ENCODE data around the gene PGA3.
"Not testable (repeated sequence)": the region's sequence is repeated elsewhere in the genome, so short reads cannot be mapped to it uniquely, and the experiment has no call there.

PGA3 gene

DNA sequence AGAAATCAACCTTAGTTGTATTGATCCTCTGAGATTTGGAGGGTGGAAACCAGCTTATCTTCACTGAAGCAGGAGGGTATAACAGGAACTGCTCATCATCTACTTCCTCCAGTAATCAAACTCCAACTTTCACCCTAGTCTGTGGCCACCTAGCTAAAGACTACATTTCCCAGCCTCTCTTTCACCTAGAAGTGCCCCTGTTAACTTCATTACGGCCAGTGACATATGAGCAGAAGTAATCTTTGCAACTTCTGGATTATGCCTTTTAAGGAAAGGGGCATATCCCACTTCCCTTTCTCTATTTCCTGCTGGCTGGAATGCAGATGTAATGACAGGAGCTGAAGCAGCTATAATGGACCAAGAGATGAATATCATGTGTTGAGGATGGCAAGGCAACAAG lies 34.5 kb upstream of the PGA3 start:
- DNase-seq (ENCODE audit: extremely low spot score, insufficient read length, low read depth) = no peak

DNA sequence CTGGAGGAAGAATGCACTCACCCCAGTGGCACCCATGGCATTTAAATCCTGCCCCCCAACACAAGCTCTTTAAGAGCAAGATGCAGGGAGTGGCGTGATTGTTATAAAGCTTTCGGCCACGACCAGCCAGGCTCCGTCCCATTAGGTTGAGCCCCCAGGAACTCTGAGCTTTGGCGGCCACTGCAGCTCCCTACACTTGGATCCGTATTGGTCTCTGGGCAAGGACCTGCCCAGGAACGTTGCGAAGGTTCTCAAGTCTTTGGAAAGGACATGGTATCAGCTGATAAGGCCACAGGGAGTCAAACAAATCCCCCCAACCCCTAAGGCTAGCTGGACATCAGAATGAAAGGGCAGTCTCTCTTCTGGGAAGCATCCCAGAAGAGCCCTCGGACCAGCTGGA lies 32.7 kb upstream of the PGA3 start:
- no peak for DNase-seq (ENCODE audit: extremely low spot score, insufficient read length, low read depth)
- FAIRE-seq = no peak

More for the DNA sequence above, 34.5 kb upstream of the PGA3 start:
- no peak for FAIRE-seq

DNA sequence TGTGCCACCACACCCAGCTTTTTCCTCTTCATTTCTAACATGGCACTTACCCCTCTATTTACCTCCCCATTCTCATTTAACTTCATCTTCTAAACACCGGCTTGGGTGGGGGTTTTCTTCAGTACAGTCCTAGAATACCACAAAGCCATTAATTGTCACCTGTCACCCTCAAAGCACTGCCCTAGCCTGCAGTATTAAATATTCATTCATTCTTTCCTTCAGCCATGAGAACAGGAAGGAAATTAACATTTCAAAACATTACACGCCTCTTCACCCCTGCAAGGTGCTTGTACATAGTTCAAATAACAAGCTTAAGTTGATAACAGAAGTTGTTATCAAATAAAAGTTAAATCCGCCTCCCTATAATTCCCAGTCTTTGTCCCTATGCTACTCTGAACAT lies 31.4 kb upstream of the PGA3 start:
- DNase-seq (ENCODE audit: extremely low spot score, insufficient read length, low read depth) (no peak), FAIRE-seq (no peak)

DNA sequence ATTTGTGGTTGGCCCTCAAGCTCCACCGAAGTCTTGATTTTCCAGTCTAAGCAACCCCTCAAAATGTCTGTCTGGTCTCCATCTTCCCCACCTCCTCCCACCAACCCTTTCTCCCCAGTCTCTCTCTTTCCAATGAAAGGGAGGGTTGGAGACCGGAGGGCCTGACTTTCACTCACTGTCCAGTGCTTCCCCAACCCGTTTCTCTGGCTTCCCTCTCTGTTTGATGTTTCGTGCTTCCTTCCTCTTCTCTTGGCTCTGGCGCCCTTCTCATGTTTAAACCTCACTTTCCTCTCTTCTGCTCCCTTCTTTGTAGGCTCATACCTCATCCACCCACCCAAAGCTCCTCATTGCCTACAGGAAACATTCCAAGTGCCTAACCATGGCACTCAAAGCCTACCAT lies 31.0 kb upstream of the PGA3 start:
- no peak for FAIRE-seq
- DNase-seq (ENCODE audit: extremely low spot score, insufficient read length, low read depth) = no peak

DNA sequence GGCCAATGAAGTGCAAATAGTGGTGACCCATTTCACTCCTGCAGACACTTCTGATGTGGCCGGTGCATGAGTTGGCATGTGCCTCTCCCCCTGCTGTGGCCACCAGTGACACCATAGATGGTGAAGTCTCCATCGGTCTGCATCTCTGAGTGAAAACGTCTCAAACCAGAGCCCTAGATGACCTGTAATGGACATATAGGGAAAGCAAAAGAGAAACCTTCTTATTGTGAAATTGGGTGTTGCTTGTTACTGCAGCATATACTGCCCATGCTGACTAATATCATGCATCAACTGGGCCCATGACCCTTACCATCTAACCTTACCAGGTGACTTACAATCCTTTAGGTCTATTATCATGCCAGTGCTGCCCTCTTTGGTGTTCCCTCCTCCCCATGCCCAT lies 30.4 kb upstream of the PGA3 start:
- DNase-seq (ENCODE audit: extremely low spot score, insufficient read length, low read depth) (no peak), FAIRE-seq (no peak)

DNA sequence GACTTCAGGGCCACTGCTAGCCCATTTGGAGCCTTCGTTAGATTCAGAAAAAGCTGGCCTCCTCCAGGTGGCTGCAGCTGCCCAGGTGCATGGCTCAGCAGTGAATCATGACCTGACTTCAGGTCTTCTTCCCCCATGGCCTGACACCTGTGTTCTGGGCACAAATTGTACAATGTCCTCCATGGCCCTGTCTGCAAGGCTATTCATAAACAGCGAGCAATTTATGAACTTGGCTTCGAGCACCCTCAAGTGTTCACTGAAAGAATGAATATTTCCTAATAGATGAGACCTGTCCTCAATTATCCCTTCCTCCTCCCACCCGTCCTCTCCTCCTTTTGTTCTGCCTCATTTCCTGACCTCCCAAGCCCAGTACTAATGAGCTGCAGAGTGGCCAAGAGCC lies 29.9 kb upstream of the PGA3 start:
- no peak for FAIRE-seq
- no peak for DNase-seq (ENCODE audit: extremely low spot score, insufficient read length, low read depth)

DNA sequence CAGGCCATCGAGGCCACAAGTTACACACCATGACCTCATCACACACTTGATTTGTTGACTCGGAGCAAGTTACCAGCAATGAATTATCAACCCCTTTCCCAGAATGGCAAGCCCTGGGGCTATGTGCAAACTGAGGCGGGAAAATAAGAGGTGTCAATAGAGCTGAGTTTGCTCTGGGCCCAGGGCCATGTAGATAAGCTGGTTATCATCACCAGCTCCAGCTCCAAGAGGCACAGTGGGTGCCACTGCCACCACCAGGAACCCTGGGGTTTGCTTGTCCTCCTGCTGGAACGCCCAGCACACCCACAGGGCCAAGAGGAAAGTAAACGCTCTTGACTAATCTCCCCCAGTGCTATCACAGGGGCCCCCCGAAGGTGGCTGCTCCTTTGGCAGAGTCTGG lies 29.0 kb upstream of the PGA3 start:
- no peak for FAIRE-seq
- no peak for DNase-seq (ENCODE audit: extremely low spot score, insufficient read length, low read depth)

DNA sequence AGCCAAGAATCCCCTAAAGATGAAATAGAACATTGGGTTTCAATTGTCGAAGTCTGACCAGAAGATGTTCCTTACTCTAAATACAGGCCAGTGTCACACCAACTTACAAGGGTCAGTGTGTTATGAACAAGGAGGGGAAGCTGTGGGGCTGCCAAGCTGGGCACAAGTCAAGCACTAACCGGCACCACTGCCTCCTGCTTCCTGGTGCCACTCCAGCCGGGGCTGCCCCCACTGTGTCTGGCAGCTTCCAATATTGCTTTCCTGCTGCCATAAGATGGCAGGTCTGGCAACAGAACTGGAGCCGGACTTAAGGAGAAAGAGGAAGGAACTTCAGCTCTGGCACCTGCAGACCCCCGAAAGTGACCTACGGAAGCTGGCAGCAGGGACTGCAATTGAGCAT lies 28.4 kb upstream of the PGA3 start:
- DNase-seq (ENCODE audit: extremely low spot score, insufficient read length, low read depth) = no peak
- no peak for FAIRE-seq

DNA sequence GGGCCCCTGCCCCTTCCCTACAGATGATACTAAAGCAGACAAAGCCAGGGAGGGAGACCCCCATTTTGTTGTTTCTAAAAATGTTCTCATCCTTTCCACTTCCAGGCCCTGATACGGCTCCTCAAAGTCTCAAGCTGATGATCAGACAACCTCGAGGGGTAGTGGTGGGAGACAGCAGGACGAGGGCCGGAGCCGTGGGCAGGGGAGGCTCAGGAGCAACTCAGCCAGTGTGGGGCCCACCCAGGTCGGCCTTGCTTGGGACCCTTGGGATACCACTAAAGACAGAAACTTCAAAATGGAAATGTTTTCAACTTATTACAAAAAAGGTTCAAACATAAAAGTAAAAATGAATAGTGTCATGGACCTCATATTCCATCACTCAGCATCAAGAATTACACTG lies 26.9 kb upstream of the PGA3 start:
- FAIRE-seq (no peak), DNase-seq (ENCODE audit: extremely low spot score, insufficient read length, low read depth) (no peak)

DNA sequence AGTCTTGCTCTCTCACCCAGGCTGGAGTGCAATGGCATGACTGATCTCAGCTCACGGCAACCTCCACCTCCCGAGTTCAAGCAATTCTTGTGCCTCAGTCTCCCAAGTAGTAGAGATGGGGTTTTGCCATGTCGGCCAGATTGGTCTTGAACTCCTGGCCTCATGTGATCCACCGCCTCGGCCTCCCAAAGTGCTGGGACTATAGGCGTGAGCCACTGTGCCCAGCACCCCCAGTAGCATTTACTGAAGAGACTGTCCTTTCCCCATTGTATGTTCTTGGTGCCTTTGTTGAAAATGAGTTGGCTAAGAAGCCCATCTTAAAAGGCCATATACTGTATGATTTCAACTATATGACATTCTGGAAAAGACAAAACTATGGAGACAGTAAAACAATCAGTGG lies 23.1 kb upstream of the PGA3 start:
- not testable (repeated sequence) for FAIRE-seq

DNA sequence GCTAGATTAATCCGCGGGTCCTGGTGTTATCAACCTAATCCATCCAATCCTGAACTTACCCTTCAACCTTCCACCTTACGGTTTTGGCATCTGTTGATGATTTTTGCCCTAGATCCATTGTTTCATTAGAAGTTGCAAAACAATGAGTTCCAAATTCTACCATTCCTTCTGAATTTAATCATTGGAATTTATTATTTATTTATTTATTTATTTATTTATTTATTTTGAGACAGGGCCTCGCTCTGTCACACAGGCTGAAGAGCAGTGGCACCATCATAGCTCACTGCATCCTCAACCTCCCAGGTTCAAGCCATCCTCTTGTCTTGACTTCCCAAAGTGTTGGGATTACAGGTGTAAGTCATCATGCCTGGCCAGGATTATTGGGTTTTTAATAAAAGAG lies 21.8 kb upstream of the PGA3 start:
- no peak for FAIRE-seq

More for the DNA sequence above, 23.1 kb upstream of the PGA3 start:
- DNase-seq (ENCODE audit: extremely low spot score, insufficient read length, low read depth) = not testable (repeated sequence)

DNA sequence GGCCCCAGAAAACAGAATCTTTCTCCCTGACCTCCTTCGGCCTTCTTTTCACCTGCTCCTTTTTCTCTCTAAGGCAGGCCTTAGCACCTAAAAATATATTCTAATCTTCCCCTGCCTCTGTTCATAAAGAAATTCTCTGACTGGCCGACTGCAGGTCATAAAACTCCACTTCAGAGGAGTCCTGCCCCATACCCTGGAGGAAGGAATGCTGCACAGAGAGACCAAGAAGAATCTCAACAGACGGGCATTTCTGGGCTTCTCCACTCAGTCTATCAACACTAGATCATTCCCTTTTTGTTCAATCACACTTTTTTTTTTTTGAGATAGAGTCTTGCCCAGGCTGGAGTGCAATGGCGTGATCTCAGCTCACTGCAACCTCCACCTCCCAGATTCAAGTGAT lies 19.7 kb upstream of the PGA3 start:
- FAIRE-seq (no peak), DNase-seq (ENCODE audit: extremely low spot score, insufficient read length, low read depth) (no peak)

More for the DNA sequence above, 21.8 kb upstream of the PGA3 start:
- no peak for DNase-seq (ENCODE audit: extremely low spot score, insufficient read length, low read depth)

DNA sequence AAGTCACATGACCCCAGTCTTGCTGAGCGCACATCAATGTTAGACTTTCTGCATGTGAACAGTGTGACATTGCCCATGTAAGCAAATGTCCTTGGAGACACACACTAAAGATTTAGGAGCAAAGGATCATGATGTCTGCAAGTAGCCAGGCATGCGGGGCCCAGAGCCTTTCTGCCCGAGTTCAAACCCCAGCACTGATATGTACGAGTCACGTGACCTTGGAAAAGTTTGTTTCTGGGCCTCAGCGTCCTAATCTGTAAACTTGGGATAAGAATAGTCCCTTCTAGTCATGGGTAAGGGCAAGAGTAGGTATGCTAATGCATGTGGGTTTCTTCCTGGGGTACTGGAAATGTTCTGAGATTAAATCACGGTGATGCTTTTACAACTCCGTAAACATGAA lies 16.8 kb upstream of the PGA3 start:
- FAIRE-seq (no peak), DNase-seq (ENCODE audit: extremely low spot score, insufficient read length, low read depth) (no peak)

DNA sequence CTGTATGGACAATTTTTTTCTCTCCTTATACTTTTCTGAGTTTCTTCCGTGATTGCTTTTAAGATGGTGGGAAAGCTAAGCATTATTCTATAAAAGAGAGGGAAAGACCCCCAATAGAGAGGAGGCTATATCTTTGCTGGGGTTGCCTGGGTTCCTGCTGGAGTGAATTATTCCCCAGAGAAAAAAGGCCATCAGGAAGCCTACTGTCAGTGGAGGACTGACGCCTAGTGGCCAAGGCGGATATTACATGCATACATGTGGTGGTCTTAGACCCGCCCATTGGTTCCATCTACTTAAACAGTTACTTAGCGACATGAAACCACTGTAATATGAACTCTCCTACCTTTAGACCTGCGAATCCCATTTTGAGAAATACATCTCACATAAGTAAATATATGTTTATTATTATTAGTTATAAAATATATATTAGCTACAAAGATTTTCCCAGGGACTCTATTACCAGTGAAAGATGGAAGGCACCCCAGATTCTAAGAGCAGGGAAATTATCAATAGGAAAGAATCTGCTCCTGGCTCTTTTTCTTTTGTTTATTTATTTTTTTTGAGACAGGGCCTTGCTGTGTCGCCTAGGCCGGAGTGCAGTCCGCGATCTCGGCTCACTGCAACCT lies 15.7 kb upstream of the PGA3 start:
- FAIRE-seq (peak; percentile 77), DNase-seq (ENCODE audit: extremely low spot score, insufficient read length, low read depth) (peak; percentile 56)

DNA sequence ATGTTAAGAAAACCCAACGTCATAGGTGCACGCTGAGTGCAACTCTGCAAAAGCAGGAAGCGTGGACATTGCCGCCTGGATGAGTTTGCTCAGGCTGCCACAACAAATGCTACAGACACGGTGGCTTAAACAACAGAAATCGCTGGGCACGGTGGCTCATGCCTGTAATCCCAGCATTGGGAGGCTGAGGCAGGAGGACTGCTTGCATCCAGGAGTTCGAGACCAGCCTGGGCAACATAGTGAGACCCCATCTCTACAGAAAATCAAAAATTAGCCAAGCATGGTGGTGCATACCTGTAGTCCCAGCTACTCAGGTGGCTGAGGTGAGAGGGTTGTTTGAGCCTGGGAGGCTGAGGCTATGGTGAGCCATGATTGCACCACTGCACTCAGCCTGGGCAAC lies 13.4 kb upstream of the PGA3 start:
- DNase-seq (ENCODE audit: extremely low spot score, insufficient read length, low read depth) (no peak), FAIRE-seq (no peak)

DNA sequence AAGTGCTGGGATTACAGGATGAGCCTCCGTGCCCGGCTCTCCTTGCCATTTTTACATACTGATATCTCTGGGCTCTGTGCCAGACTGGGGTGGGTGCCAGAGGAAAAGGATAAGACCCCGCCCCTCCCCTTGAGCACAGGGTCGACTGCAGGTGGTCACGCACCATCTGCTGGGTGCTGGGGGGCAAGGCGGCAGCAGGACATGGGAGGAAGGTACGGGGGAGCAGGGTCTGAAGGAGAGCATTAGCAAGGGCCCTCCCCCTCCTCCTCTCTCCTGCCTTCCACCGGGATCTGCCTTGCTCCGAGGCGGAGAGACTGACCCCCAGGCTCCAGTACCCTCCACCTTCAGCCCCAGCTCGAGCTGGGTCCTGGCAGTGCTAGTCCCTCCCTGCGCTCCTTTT lies 9.7 kb upstream of the PGA3 start:
- DNase-seq (ENCODE audit: extremely low spot score, insufficient read length, low read depth) (no peak), FAIRE-seq (no peak)

DNA sequence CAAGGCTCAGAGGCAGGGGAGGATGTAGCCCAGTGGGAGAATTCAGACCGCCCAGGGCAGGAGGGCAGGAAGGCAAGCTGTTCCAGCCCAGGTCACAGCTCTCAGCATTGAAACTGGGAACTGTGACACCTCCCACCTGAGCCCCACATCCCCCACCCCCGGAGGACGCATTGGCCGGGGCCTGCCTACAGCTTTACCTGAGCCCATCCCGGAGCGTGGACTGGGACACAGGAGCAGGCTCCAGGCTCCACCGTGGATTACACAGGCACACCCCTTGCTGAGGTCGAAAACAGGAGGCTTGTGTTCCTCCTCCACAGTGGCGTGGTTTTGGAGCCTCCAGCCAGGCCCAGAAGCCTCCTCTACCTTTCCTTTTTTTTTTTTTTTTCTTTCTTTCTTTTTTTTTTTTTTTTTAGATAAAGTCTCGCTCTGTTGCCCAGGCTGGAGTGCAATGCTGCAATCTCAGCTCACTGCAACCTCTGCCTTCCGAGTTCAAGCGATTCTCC lies 9.1 kb upstream of the PGA3 start:
- DNase-seq (ENCODE audit: extremely low spot score, insufficient read length, low read depth) (no peak), FAIRE-seq (no peak)

DNA sequence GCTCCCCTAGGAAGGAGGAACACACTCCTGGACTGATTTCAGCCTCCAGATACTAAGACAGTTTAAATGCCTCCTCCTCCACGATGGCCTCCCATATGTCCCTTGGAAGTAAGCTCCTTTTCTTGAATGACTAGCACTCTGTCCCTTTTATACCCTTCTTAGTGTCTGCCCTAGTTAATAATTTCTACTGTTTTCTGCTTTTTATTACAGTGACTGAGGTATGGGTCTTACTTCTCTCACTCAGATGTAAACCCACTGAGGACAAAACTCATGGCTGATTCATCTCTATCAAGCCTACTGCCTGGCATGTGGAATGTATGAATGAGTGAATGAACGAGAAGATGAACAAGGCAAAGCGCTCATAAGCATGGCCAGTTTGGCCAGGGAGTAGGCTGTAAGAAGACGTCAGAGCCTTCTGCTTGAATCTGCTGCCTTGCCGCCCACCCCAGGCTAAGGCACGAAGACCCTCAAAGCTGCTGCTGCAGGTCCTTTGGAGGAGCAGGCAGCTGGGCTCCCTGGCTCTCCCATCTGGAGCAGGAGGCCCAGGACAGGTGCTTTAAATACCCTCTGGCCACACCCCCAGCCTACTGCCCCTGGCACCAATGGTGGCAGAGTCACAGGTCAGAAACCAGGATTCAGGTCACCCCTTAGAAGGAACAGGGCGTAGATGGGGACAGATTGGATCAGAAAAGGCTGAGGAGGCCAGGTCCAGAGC lies 8.2 kb upstream of the PGA3 start:
- FAIRE-seq = no peak
- DNase-seq (ENCODE audit: extremely low spot score, insufficient read length, low read depth) = no peak

DNA sequence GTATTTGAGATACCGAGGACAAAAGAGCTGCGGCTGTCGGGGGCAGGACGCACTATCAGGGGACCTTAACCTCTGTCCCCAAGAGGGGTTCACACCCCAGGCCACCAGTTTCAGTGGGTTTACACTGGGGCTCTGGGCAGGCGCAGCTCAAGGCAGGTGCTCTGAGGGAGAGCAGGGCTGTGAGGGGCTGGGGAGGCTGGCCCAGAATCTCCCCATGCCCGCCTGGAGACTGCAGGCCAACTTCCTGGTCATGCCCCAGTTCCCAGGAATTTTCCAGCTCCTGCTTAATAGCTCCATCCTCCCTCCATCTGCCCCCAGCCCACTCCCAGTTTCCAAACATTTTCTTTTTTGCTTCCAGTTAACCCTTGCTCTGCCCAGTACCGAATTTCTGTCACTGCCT lies 7.6 kb upstream of the PGA3 start:
- DNase-seq (ENCODE audit: extremely low spot score, insufficient read length, low read depth) = no peak
- FAIRE-seq = no peak

DNA sequence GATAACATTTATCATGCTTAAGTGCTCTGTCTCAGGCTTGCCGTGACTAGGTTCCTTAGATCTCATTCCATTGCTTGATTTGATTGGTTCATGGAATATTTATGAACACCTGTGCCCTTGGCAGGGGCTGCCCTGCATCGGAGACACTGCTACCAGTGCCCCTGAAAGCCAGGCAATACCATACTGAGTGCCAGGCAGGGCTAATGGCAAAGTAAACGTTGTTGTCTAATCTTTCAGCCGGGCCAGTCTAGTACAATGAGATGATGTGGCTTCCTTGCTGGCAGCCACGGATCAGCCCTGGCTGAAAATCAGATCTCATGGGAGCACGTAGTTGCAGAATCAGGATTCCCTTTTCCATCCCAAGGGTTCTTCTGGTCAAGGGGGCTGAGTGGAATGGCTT lies 5.0 kb upstream of the PGA3 start:
- no peak for FAIRE-seq
- no peak for DNase-seq (ENCODE audit: extremely low spot score, insufficient read length, low read depth)

DNA sequence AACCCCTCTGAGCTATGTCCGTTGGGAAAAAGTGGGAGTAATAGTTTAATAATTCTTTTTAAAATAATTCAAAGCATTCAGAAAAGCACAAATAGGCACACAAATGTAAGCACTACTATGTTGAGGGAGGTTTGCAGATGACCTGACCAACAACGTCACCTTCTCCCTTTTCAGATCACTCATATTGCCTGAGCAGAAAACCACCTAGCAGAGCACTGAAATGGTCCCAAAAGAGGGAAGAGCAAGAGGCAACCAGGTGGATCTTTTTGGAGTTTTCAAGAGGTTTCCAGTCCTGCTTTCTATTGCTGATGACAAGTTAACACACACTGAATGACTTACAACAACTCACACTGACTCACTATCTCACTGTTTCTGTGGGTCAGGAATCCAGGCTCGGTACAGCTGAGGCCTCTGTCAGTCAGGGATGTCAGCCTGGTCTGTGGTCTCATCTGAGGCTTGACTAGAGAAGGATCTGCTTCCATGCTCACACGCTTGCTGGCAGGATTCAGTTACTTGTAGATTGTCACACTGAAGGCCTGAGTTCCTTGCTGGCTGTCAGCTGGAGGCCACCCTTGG lies 4.3 kb upstream of the PGA3 start:
- FAIRE-seq (no peak), DNase-seq (ENCODE audit: extremely low spot score, insufficient read length, low read depth) (no peak)

DNA sequence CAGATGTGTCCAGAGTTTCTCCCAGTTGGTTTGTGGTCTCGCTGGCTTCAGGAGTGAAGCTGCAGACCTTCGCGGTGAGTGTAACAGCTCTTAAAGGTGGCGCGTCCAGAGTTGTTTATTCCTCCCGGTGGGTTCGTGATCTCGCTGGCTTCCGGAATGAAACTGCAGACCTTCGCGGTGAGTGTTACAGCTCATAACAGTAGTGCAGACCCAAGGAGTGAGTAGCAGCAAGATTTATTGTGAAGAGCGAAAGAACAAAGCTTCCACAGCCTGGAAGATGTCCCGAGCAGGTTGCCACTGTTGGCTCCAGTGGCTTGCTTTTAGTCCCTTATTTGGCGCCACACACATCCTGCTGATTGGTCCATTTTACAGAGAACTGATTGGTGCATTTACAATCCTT lies 1.8 kb upstream of the PGA3 start:
- FAIRE-seq (no peak), DNase-seq (ENCODE audit: extremely low spot score, insufficient read length, low read depth) (no peak)

Measured in GM18507 (cell line).